SJCRH30 (cell line): ENCODE results near the gene C15orf39. TPM values are rescaled to one million over a fixed set of nuclear protein-coding genes. Genes with fewer than 3 reads are reported as not detected.
A peak's percentile ranks its signal among the peaks of the same experiment; 100 is the strongest.

ENCODE experiments used
- DNase-seq, 2 experiments: peaks; one replicate each; pipeline ENCODE4 v3.0.0-alpha.2; 2015 to 2020
- H3K27ac ChIP-seq: fragments of 250-450 bp; sonication (Bioruptor Pico); 2 replicates; pipeline ENCODE4 v1.5.1; 2020; ENCODE audit warnings: mild to moderate bottlenecking, moderate library complexity
- H3K27me3 ChIP-seq: fragments of 250-450 bp; sonication (Bioruptor Pico); 2 replicates; pipeline ENCODE4 v1.5.1; 2020; ENCODE audit warnings: mild to moderate bottlenecking, moderate library complexity
- H3K36me3 ChIP-seq: fragments of 250-450 bp; sonication (Bioruptor Pico); 2 replicates; pipeline ENCODE4 v1.5.1; 2020; ENCODE audit warnings: mild to moderate bottlenecking, moderate library complexity
- H3K4me1 ChIP-seq: fragments of 250-450 bp; sonication (Bioruptor Pico); 2 replicates; pipeline ENCODE4 v1.5.1; 2020; ENCODE audit warnings: mild to moderate bottlenecking, moderate library complexity
- H3K4me3 ChIP-seq: fragments of 250-450 bp; sonication (Bioruptor Pico); 2 replicates; pipeline ENCODE4 v1.5.1; 2020; ENCODE audit warnings: mild to moderate bottlenecking, moderate library complexity
- H3K9me3 ChIP-seq: fragments of 250-450 bp; sonication (Bioruptor Pico); replicated peaks from 2 replicates; pipeline ENCODE4 v1.5.1; 2020; ENCODE audit warnings: mild to moderate bottlenecking, moderate library complexity
- total RNA-seq: library from RNA; depleted of rRNA; stranded (reverse); fragments of >200 nt; shearing (Covaris generic); gene quantifications from 2 replicates; pipeline ENCODE4 v1.2.3, GENCODE V29; 2014; rRNA removed

The C15orf39 gene
- 19.6 and 21.1 TPM in 2 replicates for total RNA-seq

DNA sequence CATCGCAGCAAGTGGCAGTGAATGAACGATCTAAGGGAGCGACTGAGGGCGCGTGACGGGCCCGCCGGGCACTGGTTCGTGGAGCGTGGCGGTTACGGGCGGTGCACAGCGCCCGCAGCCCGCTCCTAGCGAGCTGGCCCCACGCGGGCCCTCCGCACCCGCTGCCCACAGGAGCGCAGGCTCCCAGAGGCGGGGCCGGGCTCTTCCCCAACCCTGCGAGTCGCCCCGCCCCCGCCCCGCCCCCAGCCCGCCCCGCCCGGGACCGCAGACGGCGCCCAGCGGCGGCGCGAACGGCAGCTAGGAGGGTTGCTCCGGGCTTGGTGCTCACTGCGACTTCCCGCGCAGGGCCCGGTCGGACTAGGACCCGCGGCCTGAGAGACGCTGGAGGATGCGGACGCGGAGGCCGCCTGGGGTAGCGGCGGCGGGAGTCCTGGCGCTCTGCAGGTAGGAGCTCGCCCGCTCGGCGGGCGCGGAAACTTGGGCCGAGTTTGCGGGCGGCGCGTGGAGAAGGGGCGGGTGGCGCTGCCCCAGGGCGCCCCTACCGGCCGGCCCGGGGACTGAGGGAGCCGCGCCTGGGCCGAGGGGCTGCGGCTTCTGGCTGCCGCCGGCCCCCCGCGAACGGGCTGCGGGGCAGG is at the start of gene C15orf39:
Gene C15orf39 (plus strand): TSS at position 267 of the 635 bp plus-strand sequence. CDS start 4,167 bp downstream, outside the sequence.
- DNase-seq = peak; percentile 68 to 81
- peak within 1 kb of the TSS; percentile 77 for H3K27ac ChIP-seq
- peaks cover 11% of the 10 kb centered on the region; the same call in 1 of the 2 replicates for H3K36me3 ChIP-seq
- H3K4me1 ChIP-seq = peaks cover 21% of the 10 kb centered on the region
- H3K27me3 ChIP-seq = no peaks in the 10 kb centered on the region
- H3K9me3 ChIP-seq = no peaks in the 10 kb centered on the region
- H3K4me3 ChIP-seq = peak within 1 kb of the TSS; percentile 96

DNA sequence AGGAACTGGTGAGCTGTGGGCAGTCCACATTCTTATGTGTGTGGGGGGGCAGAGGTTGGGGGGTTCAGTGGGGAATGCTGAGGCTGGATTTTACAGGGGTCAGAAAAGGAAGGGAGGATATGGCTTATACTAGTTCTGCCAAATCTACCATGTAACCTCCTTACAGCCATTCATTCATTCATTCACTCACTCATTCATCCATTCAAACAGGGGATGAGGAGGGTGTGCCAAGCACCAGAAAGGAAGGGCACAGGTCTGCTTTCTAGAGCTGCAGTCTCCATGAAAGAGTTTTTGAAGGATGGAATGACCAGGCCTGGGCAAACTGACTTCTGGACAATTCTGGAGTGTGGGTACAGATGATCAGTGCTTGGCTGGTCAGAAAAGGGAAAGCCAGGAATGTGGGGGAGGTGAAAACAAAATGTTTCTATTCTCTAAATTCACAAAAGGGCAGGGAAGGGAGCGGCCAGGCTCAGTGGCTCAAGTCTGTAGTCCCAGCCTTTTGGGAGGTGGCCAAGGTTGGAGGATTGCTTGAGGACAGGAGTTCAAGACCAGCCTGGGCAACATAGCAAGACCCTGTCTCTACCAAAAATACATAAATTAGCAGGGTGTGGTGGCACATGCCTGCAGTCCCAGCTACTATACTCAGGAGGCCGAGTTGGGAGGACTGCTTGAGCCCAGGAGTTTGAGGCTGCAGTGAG is 49.2 kb upstream of the C15orf39 start:
- Histone ChIP-seq H3K4me3 (no peak overlapping the region), H3K4me1 (peaks cover 12% of the 10 kb centered on the region), H3K27ac (no peak overlapping the region), H3K27me3 (no peaks in the 10 kb centered on the region), H3K36me3 (no peaks in the 10 kb centered on the region), H3K9me3 (peaks cover 4% of the 10 kb centered on the region; the same call in 1 of the 2 replicates)
- DNase-seq = no peak

DNA sequence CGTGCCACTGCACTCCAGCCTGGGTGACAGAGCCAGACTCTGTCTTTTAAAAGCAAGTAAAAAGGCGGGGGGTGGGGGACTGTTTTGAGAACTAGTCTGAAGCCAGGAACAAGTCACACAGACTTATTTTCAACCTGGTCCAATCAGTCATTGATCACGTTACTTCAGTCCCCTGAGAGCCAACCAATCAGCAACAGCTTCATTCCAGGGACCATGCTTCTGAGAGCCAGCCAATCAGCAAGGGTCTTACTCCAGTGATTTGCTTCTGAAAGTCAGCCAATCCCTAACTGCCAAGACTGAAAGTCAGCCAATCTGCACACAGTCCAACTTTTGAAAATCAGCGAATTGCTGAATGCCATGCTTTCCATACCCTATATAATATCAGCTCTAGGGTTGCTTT is 48.6 kb upstream of the C15orf39 start:
- Histone ChIP-seq H3K4me1 (peaks cover 12% of the 10 kb centered on the region), H3K4me3 (no peak overlapping the region), H3K27me3 (no peaks in the 10 kb centered on the region), H3K36me3 (no peaks in the 10 kb centered on the region), H3K27ac (no peak overlapping the region), H3K9me3 (0 out of 2 replicates have a peak, but pooled peaks cover 3% of the 10 kb centered on the region)
- peak; percentile 70 to 92 for DNase-seq

DNA sequence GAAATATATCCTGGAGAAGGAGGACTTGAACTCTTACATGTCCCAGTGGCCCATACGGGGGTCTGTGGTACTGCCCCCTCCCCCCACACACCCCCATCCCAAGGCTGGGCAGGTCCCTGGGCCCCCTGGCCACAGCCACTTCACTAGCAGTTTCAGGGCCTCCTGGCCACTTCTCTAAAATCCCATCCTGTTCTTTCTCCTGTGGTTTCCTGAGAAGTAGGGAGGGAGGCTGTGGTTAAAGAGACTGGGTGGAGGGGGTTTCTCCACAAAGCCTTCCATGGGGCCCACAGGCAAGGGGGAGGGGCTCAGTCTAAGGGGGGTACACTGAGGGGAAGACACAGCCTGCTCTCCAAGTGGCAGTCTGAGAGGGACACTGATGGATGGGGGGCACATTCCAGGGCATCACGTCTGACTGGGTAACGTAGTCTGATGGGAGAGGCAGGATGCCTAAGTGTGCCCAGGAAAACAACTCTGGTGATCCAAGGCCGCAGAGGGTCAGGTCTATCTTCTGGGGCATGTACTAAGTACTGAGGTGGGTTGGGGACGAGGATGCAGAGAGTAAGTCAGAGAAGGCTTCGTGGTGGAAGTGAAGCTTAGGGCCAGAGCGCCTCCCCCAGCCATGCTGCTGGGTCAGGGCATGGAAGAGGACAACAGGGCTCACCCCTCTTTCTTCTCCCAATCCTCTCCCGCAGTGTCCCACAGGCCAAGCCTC is 48.0 kb upstream of the C15orf39 start:
- Histone ChIP-seq H3K4me1 (peaks cover 12% of the 10 kb centered on the region), H3K36me3 (no peaks in the 10 kb centered on the region), H3K4me3 (no peak overlapping the region), H3K27ac (no peak overlapping the region), H3K9me3 (no peaks in the 10 kb centered on the region), H3K27me3 (no peaks in the 10 kb centered on the region)
- no peak for DNase-seq

DNA sequence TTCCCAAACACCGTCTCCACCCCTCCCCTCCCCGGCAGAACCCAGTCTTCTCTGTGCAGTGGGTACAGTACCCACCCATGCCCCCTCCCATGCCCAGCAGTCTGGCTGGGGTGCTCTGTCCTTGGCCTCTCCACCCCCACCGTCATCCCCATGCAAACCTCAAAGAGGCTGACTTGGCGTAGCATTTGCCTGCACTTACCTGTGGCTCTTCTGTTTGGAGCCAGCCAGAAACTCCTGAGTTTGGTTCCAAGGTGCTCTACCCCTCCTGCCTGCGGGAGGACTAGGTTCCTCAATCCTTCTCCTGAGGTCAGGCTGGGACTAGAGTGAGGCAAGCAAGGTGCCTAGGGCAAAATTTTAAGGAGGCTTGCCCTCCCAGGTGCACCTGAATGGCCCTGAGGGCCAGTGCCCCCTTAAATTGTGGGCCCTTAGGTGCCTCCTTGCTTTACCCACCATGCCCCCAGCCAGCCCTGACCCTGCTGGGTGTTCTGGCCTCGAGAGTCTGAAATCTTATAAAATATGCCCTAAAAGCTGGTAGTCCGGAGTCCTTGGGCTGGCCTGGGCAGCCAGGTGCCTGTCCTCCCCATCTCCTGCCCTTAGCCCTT is 47.1 kb upstream of the C15orf39 start:
- Histone ChIP-seq H3K9me3 (no peaks in the 10 kb centered on the region), H3K4me1 (peaks cover 12% of the 10 kb centered on the region), H3K27ac (no peak overlapping the region), H3K36me3 (no peaks in the 10 kb centered on the region), H3K4me3 (no peak overlapping the region), H3K27me3 (no peaks in the 10 kb centered on the region)
- no peak for DNase-seq

DNA sequence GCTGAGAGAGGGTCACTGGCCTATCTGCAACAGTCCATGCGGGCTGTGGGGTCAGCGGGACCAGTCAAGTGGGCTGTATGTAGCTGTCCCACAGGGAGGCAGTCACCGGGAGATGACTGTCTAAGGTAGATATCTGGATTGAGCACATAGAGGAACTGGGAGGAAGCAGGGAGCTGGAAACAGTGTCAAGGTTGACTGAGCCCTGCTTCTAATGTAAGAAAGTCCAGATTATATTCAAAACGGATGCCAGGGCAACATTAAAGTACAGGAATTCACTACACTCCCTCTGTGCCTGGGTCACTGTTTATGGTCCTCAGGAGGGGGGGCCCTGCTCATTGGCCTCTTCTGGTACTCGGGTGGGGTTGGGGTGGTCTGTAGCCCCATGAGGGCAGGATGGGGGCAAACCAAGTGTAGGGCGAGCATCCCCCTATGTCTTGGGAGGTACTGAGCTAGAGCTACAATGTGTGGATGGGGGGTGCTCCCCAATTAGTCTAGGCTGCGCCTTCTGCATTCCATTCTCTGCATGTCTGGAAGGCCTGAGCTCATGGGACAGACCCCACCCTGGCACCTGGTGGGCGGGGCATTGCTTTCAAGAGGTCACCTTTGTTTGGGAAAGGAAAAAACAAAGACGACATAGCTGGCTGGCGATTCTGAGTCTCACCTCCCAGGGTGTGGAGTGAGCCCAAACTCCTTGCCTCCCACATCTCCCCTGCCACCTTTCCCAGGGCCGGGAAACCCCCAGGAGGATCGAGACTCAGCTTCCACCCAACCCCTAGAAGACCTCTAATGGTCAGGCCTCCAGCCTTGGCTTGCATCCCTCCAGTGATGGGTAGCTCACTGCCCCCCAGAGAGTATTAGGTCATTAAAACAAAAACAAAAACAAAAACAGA is 45.1 kb upstream of the C15orf39 start:
- no peak for DNase-seq
- Histone ChIP-seq H3K27me3 (no peaks in the 10 kb centered on the region), H3K4me3 (no peak overlapping the region), H3K36me3 (no peaks in the 10 kb centered on the region), H3K27ac (no peak overlapping the region), H3K9me3 (no peaks in the 10 kb centered on the region), H3K4me1 (peaks cover 4% of the 10 kb centered on the region; the same call in 1 of the 2 replicates)

DNA sequence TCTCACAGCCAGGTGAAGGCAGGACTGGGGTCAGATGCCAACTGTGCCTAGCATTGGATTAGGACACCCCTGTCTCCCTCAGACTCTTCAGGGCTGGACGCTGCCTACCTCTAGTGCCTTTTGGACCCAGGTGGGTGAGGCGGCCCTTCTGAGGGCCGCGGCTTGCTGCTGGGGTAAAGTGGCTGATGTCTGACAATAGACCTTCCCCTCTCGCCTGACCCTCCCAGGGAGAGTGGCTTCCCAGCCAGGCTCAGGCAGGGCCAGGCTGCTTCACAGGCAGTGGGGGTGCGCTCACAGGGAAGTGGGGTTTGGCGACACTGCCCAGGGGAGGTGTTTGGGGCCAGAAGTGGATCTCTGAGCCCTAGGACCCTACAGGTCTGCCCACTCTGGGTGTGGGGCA is 43.3 kb upstream of the C15orf39 start:
- H3K4me1 ChIP-seq = no peaks in the 10 kb centered on the region
- H3K27me3 ChIP-seq = no peaks in the 10 kb centered on the region
- no peak for DNase-seq
- no peaks in the 10 kb centered on the region for H3K9me3 ChIP-seq
- H3K36me3 ChIP-seq = no peaks in the 10 kb centered on the region
- no peak overlapping the region for H3K27ac ChIP-seq
- no peak overlapping the region for H3K4me3 ChIP-seq

DNA sequence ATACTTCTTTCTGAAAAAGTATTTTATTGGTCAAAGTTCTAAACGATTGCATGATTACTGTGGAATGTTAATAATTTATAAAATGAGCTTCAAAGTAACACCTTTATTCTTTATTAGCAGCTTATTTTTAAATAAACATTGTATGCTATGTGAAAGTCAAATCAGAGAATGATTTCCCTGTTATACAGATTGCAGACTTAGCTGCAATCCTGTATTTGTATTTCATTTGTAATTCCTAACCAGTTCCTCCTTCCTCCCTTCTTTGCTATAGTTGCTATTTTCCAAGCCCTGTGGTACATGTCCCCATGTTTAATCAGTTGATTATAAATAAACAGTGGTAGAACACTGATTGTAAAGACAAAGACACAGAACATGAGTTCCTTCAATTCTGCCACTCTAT is 42.4 kb upstream of the C15orf39 start:
- Histone ChIP-seq H3K4me1 (no peaks in the 10 kb centered on the region), H3K27me3 (no peaks in the 10 kb centered on the region), H3K27ac (no peak overlapping the region), H3K9me3 (no peaks in the 10 kb centered on the region), H3K4me3 (no peak overlapping the region), H3K36me3 (no peaks in the 10 kb centered on the region)
- DNase-seq = no peak

DNA sequence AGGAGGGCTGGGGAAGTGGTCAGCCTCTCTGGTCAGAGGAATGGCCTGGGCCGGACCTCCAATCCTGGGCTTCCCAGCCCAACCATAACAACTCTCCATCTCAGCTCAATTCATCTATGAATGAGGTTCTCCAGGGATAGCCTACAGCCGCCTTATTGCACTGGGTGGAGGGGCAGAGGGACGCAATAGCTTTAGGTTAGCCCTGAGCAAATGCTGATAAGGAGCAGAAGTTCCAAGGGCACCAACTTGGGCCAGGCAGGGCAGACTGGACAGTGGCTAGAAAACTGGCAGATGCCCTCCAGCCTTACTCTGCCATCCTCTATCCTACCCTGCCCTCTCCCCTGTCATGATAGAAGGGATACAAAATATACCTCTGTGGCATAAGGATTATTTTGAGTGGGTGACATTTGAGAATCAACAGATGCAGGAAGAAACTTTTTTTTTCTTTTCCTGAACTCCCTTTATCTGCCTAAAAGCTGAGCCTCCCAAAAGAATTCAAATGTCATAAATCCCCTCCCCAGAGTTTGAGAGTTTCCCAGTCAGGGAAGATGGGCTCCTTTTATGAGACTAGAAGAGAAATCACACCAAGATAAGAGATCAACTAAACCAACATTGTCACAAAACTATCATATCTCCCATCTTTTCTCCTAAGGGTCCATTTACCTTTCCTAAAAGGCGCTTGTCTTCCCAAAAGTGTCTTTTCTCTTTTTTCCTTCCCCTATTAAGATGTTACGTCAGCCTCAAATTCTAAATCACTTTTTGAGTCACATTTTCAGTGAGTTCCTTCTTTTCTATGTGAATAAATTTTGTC is 40.4 kb upstream of the C15orf39 start:
- no peaks in the 10 kb centered on the region for H3K27me3 ChIP-seq
- no peak overlapping the region for H3K27ac ChIP-seq
- H3K9me3 ChIP-seq = peaks cover 4% of the 10 kb centered on the region; the same call in 1 of the 2 replicates
- no peaks in the 10 kb centered on the region for H3K36me3 ChIP-seq
- no peak for DNase-seq
- H3K4me3 ChIP-seq = no peak overlapping the region
- no peaks in the 10 kb centered on the region for H3K4me1 ChIP-seq

DNA sequence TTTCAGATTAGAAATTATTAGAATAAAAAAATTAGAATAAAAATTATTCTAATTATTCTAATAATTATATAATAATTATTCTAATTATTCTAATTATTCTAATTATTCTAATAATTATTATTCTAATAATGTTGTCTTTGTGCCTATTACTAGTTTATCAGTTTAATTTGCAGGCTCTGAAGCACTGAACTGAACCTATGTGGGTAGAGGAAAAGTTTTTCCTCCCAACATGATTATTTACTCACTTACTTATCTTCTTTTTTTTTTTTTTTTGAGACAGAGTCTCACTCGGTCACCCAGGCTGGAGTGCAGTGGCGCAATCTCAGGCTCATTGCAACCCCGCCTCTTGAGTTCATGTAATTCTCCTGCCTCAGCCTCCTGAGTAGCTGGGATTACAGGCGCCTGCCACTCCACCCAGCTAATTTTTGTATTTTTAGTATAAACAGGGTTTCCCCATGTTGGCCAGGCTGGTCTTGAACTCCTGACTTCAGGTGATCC is 39.7 kb upstream of the C15orf39 start:
- Histone ChIP-seq H3K27me3 (no peaks in the 10 kb centered on the region), H3K4me3 (no peak overlapping the region), H3K9me3 (peaks cover 8% of the 10 kb centered on the region; the same call in 1 of the 2 replicates), H3K4me1 (0 out of 2 replicates have a peak, but pooled peaks cover 3% of the 10 kb centered on the region), H3K36me3 (no peaks in the 10 kb centered on the region), H3K27ac (no peak overlapping the region)
- DNase-seq = no peak

DNA sequence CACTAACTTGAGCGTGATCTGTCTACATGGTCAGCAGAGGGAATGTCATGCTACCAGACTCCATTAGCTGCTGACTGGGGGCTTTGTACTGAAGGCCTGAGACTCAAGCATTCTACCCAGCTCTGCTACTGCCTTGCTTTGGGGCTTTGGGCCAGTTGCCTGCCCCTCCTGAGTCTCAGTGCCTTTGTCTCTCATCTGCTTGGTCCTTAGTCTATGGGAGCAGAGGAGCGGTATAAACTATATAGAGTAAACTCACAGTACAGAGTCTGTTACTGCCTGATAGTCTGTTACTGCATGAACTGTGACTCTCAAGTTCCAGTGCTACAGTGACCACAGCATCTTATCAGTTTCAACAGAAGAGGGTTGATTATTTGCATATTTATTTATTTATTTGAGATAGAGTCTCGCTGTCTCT is 38.5 kb upstream of the C15orf39 start:
- no peak overlapping the region for H3K27ac ChIP-seq
- 0 out of 2 replicates have a peak, but pooled peaks cover 3% of the 10 kb centered on the region for H3K4me1 ChIP-seq
- no peak for DNase-seq

DNA sequence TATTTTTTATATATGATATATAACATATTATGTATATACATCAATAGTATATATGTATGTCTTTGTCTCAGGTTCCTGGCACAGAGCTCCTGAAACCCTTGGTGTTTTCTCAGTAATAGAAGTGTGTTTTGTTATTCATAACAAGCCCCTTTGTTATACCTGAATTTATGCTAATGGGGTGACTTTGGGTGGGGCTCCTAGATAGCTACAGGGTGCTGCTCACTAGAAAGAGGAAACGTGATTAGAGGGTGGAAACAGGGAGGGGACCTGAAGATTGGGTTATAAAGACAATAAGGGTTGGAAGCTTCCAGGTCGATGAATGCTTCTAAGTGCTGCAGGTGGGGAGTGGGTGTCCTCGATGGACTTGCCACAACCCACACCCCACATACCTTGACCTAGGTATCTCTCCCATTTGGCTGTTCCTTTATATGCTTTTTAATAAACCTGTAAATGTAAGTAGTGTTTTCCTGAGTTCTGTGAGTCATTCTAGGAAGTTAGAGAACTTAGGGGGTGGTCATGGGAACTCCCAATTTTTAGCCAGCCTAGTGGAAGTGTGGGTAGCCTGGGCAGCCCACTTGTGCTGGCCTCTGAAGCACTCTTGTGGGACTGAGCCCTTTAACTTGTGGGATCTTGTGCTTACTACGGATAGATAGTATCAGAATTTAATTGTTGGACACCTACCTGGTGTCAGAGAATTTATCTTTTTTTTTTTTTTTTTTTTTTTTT is 36.9 kb upstream of the C15orf39 start:
- Histone ChIP-seq H3K36me3 (no peaks in the 10 kb centered on the region), H3K4me1 (0 out of 2 replicates have a peak, but pooled peaks cover 3% of the 10 kb centered on the region), H3K27ac (no peak overlapping the region), H3K27me3 (no peaks in the 10 kb centered on the region), H3K9me3 (peaks cover 14% of the 10 kb centered on the region; the same call in 1 of the 2 replicates), H3K4me3 (no peak overlapping the region)
- no peak for DNase-seq

More for the DNA sequence above, 38.5 kb upstream of the C15orf39 start:
- no peak overlapping the region for H3K4me3 ChIP-seq
- peaks cover 11% of the 10 kb centered on the region; the same call in 1 of the 2 replicates for H3K9me3 ChIP-seq
- no peaks in the 10 kb centered on the region for H3K27me3 ChIP-seq
- H3K36me3 ChIP-seq = no peaks in the 10 kb centered on the region
